Small intestine (tissue), 4 donors: ENCODE results near the gene OOSP1. TPM values are rescaled to one million over a fixed set of nuclear protein-coding genes. Genes with fewer than 3 reads are reported as not detected.

Experiments
- polyA plus RNA-seq, 4 donors: library from polyadenylated mRNA; stranded (reverse) in 3 of 4; unstranded in 1 of 4; fragments of 200-250 nt in 3 of 4; fragments of 120-200 nt in 1 of 4; gene quantifications; one replicate each; pipeline versions ENCODE4 v1.2.1 to v1.2.3, GENCODE V29; 2013
- donor health status: healthy with polysubstance abuse.
- donor health status: Bipolar disorder and iron deficiency.
- donor health status: healthy.

Gene OOSP1
- polyA plus RNA-seq, 4 donors = not detected

Other genes with a start within 250 kb of the OOSP1 start
- gene OR10V1, start 224.6 kb upstream of the OOSP1 start, polyA plus RNA-seq = not detected
- 10 to 100 TPM; 34.9 to 91.8 (median 60.8) TPM for gene STX3, start 183.1 kb upstream of the OOSP1 start, polyA plus RNA-seq
- gene MRPL16, start 127.7 kb upstream of the OOSP1 start, polyA plus RNA-seq = 100 to 1,000 TPM in 1 of 4 donors, 10 to 100 TPM in 3; 41.1 to 113 (median 58.6) TPM
- 1 to 10 TPM in 1 of 4 donors, under 1 TPM in 1, not detected in 2; 0.13 to 2.1 TPM for gene CBLIF, start 92.9 kb upstream of the OOSP1 start, polyA plus RNA-seq
- gene TCN1, start 71.9 kb upstream of the OOSP1 start, polyA plus RNA-seq = 1 to 10 TPM in 1 of 4 donors, under 1 TPM in 1, not detected in 2; 0.03 to 1.9 TPM
- not detected for gene OOSP3, start 59.6 kb upstream of the OOSP1 start, polyA plus RNA-seq
- gene OOSP4A, start 25.6 kb downstream of the OOSP1 start, polyA plus RNA-seq = under 1 TPM in 1 of 4 donors, not detected in 3; 0.09 TPM
- not detected for gene OOSP4B, start 78.7 kb downstream of the OOSP1 start, polyA plus RNA-seq
- not detected for gene OOSP2, start 102.0 kb downstream of the OOSP1 start, polyA plus RNA-seq
- under 1 TPM in 1 of 4 donors, not detected in 3; 0.38 TPM for gene MS4A3, start 118.2 kb downstream of the OOSP1 start, polyA plus RNA-seq
- under 1 TPM in 3 of 4 donors, not detected in 1; 0.01 to 0.81 (median 0.45) TPM for gene MS4A2, start 150.2 kb downstream of the OOSP1 start, polyA plus RNA-seq
- 10 to 100 TPM in 3 of 4 donors, 1 to 10 TPM in 1; 7.6 to 74.3 (median 59.4) TPM for gene MS4A6A, start 244.7 kb downstream of the OOSP1 start, polyA plus RNA-seq